ENCODE results near the gene ZBTB38. TPM values are rescaled to one million over a fixed set of nuclear protein-coding genes. Genes with fewer than 3 reads are reported as not detected.

Gene ZBTB38
- total RNA-seq, 1 donor from 2014 or later, result 116 TPM

- TF ChIP-seq CTCF (IDR thresholded peaks at IDR 0.05; ENCODE audit: borderline replicate concordance), result no peak
- Histone ChIP-seq H3K4me3 (no peak overlapping the region), H3K36me3 (no peaks in the 10 kb centered on the region), H3K9me3 (replicated peaks) (no peaks in the 10 kb centered on the region), H3K4me1 (no peaks in the 10 kb centered on the region), H3K27me3 (ENCODE audit: low read depth) (no peaks in the 10 kb centered on the region), H3K27ac (replicated peaks) (no peak overlapping the region)
- intact Hi-C loops (cut with micrococcal nuclease), result no loop called here
- DNase-seq, result no peak
Measured at GRCh38 chr3:141343865-141344271, 24.4 kb upstream of the ZBTB38 start.

GRCh38 chr3:141345528-141345927 lies 22.8 kb upstream of the ZBTB38 start:
- Histone ChIP-seq H3K27me3 (ENCODE audit: low read depth) (no peaks in the 10 kb centered on the region), H3K4me1 (no peaks in the 10 kb centered on the region), H3K9me3 (replicated peaks) (no peaks in the 10 kb centered on the region), H3K36me3 (no peaks in the 10 kb centered on the region), H3K4me3 (no peak overlapping the region), H3K27ac (replicated peaks) (no peak overlapping the region)
- intact Hi-C loops (cut with micrococcal nuclease), result no loop called here
- DNase-seq, result no peak
- TF ChIP-seq CTCF (IDR thresholded peaks at IDR 0.05; ENCODE audit: borderline replicate concordance), result no peak

GRCh38 chr3:141346007-141346406 lies 22.3 kb upstream of the ZBTB38 start:
- no peaks in the 10 kb centered on the region for H3K4me1 ChIP-seq
- H3K27ac ChIP-seq (replicated peaks), result no peak overlapping the region
- no peaks in the 10 kb centered on the region for H3K9me3 ChIP-seq (replicated peaks)
- intact Hi-C loops (cut with micrococcal nuclease), result no loop called here
- no peak for TF ChIP-seq CTCF (IDR thresholded peaks at IDR 0.05; ENCODE audit: borderline replicate concordance)
- no peaks in the 10 kb centered on the region for H3K27me3 ChIP-seq (ENCODE audit: low read depth)
- H3K36me3 ChIP-seq, result no peaks in the 10 kb centered on the region
- DNase-seq, result no peak
- H3K4me3 ChIP-seq, result no peak overlapping the region

GRCh38 chr3:141346418-141346817 lies 21.9 kb upstream of the ZBTB38 start:
- Histone ChIP-seq H3K36me3 (no peaks in the 10 kb centered on the region), H3K27me3 (ENCODE audit: low read depth) (no peaks in the 10 kb centered on the region), H3K27ac (replicated peaks) (no peak overlapping the region), H3K9me3 (replicated peaks) (no peaks in the 10 kb centered on the region), H3K4me3 (no peak overlapping the region), H3K4me1 (no peaks in the 10 kb centered on the region)
- TF ChIP-seq CTCF (IDR thresholded peaks at IDR 0.05; ENCODE audit: borderline replicate concordance), result no peak
- intact Hi-C loops (cut with micrococcal nuclease), result no loop called here
- no peak for DNase-seq

GRCh38 chr3:141346839-141347238 lies 21.5 kb upstream of the ZBTB38 start:
- Histone ChIP-seq H3K36me3 (no peaks in the 10 kb centered on the region), H3K27me3 (ENCODE audit: low read depth) (no peaks in the 10 kb centered on the region), H3K27ac (replicated peaks) (no peak overlapping the region), H3K4me3 (no peak overlapping the region), H3K9me3 (replicated peaks) (no peaks in the 10 kb centered on the region), H3K4me1 (no peaks in the 10 kb centered on the region)
- DNase-seq, result no peak
- no peak for TF ChIP-seq CTCF (IDR thresholded peaks at IDR 0.05; ENCODE audit: borderline replicate concordance)
- intact Hi-C loops (cut with micrococcal nuclease), result no loop called here

GRCh38 chr3:141348837-141349236 lies 19.5 kb upstream of the ZBTB38 start:
- intact Hi-C loops (cut with micrococcal nuclease), result no loop called here
- H3K27me3 ChIP-seq (ENCODE audit: low read depth), result no peaks in the 10 kb centered on the region
- no peak overlapping the region for H3K27ac ChIP-seq (replicated peaks)
- no peaks in the 10 kb centered on the region for H3K4me1 ChIP-seq
- H3K36me3 ChIP-seq, result no peaks in the 10 kb centered on the region
- DNase-seq, result no peak
- no peak for TF ChIP-seq CTCF (IDR thresholded peaks at IDR 0.05; ENCODE audit: borderline replicate concordance)
- H3K9me3 ChIP-seq (replicated peaks), result no peaks in the 10 kb centered on the region
- no peak overlapping the region for H3K4me3 ChIP-seq

Measured in left ventricle myocardium inferior (tissue), 1 donor.